ENCODE measurements around the gene QPCTL.

QPCTL gene

DNA sequence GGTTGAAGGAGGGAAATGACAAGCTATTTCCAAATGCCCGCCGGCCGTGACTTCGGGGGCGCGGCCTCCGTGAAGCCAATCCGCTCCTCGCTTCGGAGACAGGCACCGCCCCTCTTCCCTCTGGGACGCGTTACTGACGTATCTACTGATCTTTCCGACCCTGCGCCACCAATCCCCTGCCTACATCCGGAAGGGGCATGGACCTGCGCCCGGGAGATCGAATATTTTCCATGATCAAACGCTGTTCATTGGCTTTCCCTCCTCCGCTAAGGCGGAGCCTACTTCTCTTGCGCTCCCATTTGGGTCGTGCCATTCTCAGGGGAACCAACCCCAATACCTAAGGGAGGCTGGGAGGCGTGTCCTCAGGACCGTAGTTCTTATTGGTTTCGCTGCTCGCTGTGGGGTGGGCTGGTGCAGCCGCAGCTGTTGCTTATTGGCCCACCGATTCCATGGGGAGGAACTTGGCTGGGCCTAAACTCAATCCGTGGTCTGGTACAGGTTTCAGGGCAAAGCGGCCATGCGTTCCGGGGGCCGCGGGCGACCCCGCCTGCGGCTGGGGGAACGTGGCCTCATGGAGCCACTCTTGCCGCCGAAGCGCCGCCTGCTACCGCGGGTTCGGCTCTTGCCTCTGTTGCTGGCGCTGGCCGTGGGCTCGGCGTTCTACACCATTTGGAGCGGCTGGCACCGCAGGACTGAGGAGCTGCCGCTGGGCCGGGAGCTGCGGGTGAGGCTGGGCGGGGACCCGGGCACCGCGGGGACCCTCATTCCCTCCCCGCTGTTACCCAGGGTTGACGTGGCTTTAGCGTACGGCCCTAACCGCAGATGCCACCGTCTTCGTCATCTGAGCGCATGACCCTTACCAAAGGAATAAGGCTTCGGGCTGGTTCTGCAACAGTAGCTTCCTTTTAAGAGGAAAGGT lies at the start of gene QPCTL:
QPCTL (plus strand) TSS at position 480 of the 919 bp plus-strand sequence; CDS start at position 518, 38 bp downstream.
- peak; percentile 99 for DNase-seq

DNA sequence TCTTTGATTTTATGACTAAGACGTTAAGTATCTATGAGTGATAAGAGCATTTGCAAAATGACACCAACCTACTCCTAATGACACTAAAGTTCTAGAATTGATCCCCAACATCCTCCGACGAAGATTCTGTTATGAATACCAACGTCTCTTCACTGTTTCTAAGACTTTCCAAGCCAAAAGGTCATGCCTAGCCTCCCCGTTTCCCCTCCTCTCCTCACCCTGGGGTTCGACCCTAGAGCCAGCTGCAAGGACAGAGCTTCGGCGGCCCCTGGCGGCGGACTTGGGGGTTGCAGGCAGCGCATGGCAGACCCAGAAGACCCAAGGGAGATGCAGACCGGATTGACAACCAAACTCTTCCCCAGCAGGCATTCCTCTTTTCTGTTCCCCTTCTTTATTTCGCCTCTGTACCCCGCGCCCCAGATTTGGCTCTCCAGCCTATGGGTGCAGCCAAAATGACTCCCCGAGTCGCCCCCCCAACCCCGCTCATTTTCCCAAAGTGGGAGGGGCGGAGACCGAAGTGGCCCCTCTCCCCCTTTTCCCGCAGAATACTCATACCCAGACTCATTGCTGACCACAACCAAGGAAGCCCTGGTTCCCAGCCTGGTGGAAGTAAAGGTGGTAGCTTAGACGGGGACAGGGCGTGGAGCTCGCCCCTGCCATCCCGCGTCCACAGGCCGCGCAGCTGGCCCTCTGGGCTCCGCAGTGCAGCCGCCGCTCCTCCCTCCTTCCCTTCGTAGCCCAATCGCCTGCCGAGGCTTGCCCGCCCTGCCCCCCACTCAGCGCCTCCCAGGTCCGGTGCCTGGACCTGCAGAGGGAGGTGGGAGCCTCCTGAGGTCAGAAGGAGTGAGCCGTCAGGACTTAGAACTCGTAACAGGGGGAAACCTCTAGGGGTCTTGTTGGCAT lies 49.2 kb upstream of the QPCTL start:
- peak; percentile 84 for DNase-seq

DNA sequence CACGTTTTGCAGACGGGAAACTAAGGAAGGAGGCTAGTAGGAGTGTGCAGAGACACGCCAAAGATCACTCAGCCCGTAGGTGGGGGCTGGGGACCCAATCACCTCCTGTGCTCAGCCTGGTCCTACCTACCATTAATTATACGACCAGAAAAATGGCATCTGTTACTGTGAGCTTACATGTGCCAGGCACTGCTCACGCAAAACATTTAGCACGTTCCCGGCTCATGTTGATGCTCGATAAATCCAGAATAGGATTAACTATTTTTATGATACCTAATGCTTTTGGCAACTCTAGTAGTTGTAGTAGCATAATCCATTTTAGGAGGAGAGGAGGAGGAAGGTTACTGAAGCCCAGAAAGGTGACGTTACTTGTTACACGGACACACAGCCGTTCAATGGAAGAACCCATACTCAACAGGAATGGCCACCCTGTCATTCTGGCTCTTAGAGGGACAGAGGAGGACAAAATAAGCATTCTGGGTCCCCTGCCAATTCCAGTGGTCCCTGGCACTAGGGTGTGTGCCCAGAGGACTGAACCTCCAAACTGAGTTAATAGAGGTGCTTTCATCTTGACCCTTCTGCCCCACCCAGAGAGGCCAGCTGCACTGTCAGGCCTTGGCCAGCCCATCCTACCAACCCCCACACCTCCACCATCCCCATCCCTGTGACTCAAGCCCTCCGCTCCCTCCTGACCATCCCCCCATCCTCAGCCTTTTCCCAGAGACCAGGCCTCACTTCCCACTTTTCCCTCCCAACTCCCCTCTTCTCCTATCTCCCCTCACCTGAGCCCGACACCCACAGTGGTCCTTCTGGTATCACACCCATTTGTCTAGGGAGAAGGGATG lies 48.3 kb upstream of the QPCTL start:
- peak; percentile 13 for DNase-seq

DNA sequence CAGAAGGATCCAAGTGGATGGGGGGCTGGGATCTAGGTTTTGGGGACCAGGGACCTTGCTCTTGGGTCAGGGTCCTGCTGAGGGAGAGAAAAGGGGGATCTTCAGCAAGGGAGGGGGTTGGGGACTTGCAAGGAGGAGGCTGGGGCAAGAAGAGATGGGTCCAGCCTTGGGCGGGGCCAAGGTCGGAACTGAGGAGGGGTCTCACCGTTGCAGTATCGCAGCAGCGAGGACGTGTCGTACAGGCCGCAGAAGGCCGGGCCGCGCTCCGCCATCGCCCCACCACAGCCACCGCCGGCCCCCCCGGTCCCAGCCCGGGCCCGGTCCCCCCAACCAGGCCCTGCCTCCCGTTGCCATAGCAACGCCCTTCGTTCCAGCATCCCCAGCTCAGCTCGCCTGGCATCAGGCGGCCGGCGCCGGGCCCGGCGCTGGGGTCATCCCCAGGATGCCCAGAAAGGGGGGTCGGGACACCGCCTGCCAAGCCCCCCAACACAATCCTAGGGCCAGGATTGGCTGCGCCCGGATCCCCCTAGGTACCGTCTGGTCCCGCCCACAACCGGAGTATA lies 47.3 kb upstream of the QPCTL start:
- DNase-seq, result no peak

DNA sequence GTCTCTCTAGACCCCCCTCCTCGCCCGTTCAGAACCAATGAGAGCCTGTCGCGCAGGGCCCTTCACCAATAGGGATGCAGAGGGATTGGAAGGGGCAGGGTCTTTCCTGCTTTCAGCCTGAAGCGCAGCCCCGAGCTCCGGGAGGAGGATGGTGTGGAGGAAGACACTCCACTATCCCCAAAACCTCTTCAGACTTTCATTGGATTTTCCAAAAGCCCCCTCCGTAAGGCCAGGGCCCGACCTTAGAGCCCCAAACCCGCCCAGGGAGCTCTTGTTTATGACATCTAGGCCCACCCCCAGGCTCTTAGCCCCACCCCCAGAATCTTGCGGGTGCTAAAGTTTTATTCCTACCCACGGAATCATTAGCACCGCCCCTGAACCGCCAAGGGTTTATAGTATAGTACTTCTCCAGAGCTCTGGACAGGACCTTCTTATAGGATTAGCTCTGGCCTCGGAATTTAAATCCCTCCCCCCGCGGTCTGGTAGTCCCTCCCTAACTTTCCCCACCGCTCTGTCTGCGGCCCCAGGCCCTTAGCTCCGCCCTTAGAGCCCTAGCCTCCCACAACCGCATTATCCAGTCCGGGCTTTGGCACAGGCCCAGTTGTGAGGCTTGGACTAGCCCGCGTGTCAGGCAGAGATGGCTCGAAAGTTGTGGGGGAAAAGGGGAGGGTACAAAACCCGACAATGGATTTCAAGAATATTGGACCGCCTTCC lies 46.7 kb upstream of the QPCTL start:
- DNase-seq, result peak; percentile 92

DNA sequence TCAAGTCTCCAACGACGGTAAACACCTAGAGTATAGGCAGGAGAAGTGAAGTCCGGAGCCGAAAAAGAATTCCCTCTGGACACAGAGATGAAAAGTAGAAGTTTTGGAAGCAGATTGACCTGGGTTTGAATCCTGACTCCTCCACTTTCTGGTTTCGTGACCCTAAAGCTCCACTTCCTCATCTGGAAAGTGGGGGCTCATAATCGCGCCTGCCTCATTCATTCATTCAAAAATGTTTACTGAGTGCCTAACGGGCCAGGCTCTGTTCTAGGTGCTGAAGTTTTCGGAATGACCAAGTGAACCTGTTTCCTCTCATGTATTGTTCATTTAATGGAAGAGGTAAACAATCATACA lies 46.1 kb upstream of the QPCTL start:
- DNase-seq, result no peak

DNA sequence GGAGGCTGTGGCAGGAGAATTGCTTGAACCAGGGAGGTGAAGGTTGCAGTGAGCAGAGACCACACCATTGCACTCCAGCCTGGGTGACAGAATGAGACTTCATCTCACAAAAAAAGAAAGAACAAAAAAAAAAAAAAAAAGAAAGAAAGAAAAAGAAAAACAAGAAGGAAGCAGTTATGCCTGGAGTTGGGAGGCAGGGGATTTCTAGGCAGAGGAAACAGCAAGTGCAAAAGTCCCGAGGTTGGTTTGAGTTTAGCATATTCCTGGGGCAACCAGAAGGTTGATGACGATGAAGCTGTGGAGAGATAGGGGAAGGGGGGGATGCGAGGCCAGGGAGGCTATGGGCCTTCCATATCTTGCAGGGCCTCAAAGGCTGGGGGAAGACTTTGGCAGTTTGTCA lies 41.7 kb upstream of the QPCTL start:
- DNase-seq, result no peak

DNA sequence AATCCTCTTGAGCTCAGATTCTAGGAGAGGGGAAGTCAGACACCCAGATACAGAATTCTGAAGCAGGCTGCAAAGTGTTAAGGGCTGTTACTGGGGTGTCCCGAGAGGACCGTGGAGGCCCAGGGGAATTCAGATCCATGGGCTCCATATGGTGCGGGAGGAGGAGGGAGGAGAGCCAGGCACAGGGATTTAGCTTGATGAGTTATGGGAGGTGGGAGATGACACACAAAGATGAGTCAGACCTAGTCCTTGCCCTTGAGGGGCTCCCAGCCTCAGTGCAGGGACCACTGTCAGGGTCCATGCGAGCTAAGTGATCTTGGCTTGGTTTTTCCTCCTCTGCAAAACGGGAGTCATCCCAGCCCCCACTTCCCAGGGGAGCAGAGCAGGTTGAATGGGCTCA lies 38.8 kb upstream of the QPCTL start:
- DNase-seq, result peak; percentile 86

DNA sequence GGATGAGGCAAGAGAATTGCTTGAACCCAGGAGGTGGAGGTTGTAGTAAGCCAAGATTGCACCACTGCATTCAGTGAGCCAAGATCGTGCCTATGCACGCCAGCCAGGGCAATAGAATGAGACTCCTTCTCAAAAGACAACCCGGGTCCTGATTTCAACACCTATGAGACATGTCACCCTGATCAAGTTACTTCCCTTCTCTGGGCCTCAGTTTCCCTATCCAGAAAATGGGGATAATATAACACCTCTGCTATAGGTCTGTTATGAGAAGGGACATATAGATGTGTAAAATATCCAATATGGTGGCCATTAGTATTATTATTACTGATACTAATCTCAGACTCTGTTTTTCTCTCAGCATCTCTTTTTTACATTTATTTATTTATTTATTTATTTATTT lies 37.4 kb upstream of the QPCTL start:
- no peak for DNase-seq

DNA sequence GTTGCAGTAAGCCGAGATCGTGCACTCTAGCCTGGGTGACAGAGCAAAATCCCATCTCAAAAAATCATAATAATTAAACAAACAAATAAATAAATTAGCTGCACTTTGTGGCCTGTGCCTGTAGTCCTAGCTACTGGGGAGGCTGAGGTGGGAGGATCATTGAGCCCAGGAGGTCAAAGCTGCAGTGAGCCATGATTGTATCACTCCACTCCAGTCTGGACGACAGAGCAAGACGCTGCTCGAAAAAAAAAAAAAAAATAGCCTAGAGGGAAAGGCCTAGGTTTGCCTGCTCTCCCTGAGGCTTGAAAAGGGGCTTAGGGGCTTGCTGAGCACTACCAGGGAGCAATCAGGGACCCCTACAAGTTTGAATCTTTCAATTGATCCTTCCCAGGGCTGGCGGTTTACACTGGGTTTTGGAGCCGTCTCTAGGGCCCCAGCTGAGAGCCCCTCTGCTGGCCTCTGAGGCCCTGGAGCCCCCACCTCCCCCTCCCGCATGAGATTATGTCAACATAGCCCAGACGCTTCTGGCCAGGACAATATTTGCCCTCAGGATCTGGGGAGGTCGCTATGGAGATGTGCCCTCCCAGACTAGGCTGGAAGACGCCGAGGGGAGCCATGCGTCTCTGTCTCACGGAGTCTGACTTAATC lies 34.8 kb upstream of the QPCTL start:
- DNase-seq, result no peak

DNA sequence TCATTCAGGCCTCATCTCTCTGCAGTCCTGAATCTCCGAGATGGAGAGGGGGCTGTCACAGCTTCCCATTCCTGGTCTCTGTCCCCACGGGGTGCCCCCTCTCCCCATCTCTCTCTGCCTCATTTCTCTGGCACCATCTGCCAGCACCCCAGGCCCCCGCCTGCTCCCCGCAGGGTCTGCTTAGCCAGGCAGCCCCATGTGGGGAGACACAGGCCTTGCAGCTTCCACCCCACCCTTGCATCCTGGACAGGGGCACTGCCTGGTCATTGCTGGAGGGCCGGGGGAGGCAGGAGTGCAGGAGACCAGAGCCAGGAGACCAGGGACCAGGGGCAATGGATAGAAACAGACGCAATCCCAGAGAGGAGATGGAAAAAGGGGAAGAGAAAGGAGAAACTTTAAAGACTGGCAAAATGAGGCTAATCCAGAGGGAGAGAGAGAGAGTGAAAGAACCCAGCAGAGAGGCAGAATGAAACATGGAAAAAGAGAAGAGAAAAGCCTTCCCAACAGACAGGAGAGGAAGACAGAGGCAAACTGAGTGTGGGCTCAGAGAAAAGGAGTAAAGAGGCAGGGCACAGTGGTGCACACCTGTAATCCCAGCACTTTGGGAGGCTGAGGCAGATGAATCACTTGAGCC lies 33.3 kb upstream of the QPCTL start:
- DNase-seq, result no peak

DNA sequence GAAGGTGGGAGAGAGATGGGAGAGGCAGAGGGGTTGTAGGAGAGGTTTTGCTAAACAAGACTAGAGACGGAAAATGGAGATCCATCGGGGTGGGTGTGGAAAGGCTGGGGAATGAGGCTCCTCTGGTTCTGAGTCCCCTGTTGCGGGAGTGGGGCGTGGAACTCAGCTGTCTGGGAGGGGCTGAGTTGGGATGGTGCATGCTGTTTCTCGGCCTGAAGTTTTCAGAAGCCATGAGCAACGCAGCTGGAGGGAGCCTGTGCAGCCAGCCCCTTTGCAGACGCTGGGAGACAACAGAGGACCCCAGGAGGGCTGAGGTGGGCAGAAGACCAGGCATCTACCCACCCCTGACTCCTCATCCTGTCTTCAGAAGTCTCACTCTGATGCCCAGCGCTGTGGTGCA lies 31.8 kb upstream of the QPCTL start:
- DNase-seq, result no peak

DNA sequence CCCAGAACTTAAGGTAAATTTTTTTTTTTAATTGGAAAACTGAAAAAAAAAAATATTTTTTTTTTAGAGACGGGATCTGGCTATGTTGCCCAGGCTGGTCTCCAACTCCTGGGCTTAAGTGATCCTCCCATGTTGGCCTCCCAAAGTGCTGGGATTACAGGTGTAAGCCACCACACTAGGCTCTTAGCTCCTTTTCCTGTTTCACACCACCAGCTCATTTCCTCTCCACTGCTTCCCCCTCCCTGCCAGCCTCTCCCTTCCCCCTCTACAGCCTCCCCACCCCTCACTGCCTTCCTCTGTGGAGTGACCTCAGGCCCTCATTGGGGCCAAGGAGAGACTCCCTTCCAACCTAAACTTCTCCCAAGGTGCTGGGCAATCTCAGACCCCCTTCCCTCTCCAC lies 28.7 kb upstream of the QPCTL start:
- no peak for DNase-seq

DNA sequence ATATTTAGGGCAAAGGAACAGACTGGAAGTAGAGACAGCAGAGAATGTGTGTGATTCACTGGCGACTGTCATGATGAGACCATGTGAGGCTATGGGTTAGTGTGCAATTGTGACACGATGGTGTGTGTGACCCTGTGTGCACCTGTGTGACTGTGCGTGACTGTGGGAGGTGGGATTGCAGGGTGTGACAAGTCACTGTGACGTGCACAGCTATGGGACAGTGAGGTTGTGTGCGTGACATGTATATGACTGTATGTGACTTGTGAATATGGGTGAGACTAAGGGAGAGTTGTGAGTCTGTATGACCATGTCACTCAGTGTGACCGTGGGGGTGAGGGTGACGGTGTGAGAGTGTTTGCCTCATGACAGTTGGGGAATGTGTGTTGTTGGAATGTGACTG lies 27.9 kb upstream of the QPCTL start:
- no peak for DNase-seq

DNA sequence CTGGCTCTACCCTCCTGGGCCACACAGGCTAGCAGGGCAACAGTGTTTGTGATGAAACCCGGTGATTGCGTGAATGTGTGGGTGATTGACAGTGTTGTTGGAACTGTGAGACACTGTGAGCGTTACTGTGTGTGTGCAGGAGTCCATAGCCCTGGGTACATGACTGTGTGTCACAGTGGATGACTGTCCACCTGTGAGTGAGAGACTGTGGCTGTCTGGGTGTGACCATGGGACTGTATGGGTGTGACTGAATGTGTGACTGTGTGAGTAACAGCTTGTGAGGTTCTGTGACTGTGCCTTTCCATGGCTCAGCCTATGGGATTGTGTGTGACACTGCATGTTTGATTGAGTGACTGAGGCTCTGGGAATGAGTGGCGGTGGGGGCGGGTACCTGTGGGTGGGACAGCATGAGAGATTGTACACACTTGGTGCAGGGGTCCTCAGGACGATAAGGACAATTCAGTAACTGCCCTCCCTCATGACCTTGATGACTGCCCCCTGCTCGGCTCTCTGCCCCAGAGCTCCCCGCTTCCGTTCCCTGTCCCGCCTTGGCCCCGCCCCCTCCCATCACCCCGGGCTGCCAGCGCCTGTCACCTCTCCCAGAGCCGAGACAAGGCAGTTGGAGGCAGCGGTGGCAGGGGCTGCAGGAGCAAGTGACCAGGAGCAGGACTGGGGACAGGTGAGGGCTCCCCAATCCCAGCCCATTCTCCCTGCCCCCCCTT lies 24.7 kb upstream of the QPCTL start, which contains the start of gene GIPR:
GIPR (plus strand) TSS at position 602 of the 722 bp plus-strand sequence. CDS start 1,300 bp downstream, outside the sequence.
- peak; percentile 60 for DNase-seq

DNA sequence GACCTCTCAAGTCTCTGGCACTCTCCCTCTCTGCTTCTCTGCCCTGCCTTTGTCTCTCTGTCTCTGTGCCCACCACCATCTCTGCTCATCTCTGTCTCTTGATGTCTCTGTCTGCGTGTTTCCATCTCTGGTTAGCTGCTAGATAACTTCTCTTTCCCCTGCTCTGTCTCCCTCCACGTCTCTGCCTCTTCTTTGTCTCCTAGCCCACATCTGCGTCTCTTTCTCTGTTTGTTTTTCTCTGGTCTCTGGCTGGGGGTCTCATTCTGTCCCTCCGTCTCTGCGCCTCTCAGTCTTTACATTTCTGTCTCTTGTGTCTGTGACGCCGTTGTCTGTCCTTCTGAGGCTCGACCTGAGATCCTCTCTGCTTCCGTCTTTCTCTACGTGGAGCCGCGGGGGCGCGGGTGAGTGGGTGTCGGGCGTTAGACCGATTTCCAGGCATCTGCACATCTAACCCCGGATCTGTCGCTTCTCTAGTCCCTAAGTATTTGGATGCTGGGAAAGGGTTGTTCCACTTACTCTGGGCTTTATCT lies 24.1 kb upstream of the QPCTL start:
- no peak for DNase-seq

DNA sequence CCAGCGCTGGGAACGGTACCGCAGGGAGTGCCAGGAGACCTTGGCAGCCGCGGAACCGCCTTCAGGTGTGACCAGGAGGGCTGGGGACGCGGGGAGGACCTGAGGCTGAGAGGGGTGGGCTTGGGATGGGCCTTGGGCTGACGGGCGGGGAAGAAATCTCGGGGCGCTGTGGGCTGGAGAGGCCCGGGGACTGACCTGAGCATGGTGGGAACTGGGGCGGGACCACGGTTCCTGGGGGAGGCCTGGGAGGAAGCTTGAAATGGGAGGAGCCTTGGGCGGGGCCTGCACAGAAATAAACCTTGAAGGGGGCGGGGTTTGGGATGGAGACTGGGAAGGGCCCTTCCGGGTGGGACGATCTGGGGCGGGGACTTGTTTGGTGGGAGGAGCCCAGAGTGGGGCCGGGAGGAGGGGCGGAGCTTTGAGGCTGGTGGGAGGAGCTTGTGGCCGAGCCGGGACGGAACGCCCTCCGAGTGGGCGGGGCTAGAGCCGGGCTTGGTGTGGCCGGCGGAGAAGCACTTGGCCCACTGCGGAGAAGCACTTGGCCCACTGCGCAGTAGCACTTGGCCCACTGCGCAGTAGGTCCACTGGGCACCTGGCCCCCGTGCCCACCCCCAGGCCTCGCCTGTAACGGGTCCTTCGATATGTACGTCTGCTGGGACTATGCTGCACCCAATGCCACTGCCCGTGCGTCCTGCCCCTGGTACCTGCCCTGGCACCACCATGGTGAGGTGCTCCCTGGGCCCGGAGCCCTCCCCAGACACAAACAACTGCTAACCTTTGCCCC lies 21.6 kb upstream of the QPCTL start:
- no peak for DNase-seq

DNA sequence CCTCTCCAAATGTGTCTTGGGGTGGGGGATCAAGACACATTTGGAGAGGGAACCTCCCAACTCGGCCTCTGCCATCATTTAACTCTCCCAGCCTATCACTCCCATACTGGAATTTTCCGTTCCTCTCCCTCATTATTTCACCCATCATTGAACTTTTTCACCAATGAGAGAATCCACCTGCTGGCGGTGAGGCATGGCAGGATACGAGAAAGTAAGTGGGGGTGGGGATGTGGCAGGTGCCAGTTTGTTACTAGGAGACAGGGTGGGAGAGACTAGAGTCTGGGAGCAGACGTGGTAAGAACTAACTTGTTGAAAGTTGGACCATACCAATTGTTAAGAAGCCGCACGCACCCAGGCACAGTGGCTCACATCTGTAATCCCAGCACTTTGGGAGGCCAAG lies 17.5 kb upstream of the QPCTL start:
- no peak for DNase-seq

DNA sequence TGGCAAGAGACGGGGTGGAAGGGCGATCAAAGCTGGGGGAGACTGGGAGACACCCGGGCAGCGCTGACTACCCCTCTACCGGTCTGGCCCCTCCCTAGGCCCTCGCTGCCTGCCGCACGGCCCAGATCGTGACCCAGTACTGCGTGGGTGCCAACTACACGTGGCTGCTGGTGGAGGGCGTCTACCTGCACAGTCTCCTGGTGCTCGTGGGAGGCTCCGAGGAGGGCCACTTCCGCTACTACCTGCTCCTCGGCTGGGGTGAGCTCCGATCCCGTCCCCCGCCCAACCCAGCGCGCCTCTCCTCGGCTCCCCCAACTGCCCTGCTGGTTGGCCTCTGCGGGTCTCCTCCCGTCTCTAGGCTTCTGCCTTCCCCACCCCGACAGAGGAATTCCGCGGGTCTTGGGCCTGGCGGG lies 15.6 kb upstream of the QPCTL start:
- DNase-seq, result no peak

Measured in NCI-H1694 treated with DMSO at 0.1 percent for 48 hours (cell line).